GM12872 (cell line): ENCODE data around the gene KLHL3.

ENCODE experiments used
- TF ChIP-seq, protein P1 (sequence below): IDR thresholded peaks from 3 replicates; pipeline ENCODE4 v1.5.1; 2011; ENCODE audit warnings: low read depth, mild to moderate bottlenecking, low read length, moderate library complexity; ENCODE audit not compliant: insufficient read depth

KLHL3 gene

DNA sequence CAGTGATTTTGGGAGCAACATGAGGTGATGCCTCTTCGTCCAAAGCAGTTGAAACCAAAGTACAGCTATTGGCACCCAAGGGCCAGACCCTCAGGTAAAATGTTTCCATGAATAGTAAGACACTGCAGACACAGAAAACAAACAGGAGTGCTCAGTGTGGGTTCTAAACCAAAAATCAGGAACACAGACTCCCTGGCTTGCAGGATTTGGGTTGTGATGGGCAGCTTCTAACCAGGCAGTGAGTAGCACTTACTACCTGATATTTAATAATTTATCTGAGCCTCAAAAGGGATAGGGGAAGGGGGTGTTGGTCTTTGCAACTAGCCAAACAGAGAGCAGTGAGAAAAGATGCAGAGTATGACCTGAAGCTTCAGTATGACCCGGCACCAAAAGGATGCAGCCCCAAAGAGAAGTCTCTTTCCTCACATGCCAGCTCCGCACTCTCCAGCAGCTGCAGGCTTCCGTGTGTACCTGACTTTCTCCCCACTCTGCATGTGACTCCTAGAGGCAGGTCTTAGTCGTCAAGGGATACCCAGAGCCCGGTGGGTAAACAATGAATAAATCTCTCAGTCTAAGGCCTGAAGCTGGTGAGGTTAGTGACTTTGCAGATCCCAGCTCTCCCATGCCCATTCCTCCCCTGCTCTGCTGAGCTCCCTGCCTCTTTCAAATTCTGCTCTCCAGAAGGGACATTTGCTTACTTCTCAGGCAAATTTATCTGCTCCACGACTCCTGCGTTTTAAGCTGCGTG lies 131.4 kb downstream of the KLHL3 start:
- TF ChIP-seq, protein P1, sequence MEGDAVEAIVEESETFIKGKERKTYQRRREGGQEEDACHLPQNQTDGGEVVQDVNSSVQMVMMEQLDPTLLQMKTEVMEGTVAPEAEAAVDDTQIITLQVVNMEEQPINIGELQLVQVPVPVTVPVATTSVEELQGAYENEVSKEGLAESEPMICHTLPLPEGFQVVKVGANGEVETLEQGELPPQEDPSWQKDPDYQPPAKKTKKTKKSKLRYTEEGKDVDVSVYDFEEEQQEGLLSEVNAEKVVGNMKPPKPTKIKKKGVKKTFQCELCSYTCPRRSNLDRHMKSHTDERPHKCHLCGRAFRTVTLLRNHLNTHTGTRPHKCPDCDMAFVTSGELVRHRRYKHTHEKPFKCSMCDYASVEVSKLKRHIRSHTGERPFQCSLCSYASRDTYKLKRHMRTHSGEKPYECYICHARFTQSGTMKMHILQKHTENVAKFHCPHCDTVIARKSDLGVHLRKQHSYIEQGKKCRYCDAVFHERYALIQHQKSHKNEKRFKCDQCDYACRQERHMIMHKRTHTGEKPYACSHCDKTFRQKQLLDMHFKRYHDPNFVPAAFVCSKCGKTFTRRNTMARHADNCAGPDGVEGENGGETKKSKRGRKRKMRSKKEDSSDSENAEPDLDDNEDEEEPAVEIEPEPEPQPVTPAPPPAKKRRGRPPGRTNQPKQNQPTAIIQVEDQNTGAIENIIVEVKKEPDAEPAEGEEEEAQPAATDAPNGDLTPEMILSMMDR, result no peak

DNA sequence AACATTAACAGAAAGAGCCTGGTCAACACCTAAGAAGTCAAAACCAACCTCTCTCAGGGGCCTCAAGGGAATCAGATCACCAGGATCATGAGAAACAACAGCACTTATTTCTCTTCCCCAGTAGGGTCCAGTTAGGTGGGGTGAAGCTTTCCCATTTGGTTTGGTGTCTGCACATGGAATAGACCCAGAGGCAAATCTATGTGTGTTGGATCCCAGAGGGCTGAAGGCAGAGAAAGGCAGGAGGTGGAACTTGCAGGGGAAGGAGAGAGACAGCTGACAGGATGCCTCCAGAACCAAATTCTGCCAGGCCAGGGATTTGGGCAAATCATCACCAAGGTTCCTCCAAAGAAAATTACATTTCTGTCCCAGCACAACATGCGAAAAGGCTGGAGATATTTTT lies 132.0 kb downstream of the KLHL3 start:
- TF ChIP-seq, protein P1, result no peak

DNA sequence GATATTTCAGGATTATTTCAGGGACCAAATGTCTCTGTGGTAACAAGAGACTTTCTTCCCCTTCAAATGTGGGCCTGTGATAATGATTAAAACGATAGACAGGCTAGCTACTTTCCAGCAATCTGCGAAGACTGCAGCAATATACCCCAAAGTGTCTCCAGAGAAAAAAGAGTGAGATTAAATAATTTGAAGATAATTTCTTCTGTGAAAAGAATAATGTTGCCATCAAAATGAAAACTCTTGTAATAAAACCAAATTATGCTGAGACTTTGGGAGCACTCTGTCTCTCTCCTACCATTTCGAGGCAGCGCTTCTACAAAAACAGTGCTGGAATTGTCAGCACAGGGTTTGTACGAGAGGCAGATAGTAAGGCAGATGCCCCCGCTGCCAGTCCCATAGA lies 132.5 kb downstream of the KLHL3 start:
- TF ChIP-seq, protein P1, result no peak

DNA sequence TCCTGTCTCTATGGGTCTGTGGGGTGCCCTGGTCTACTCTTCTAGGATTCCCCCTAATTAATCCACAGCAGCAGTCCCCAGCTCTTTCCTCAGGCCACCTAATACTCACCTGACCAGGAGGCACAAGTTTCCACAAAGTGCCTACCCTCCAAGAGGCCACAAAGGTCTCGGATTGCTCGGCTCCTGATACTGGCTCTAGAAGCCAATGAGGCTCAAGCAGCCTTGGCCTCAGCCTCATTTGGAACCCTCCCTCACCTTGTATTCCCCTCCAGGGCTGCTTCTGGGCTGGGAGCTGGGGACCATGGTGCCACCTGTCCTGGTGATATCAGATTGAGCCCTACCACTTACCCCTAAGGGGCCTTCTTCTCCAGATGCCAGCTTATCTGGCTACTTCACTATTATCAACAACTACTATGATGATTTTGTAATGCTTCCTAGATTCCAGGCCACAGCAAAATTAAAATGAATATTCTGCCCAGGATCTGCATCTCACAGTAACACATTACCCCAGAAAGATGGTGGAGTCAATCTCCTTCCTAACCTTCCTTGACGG lies 133.1 kb downstream of the KLHL3 start:
- TF ChIP-seq, protein P1, result no peak

DNA sequence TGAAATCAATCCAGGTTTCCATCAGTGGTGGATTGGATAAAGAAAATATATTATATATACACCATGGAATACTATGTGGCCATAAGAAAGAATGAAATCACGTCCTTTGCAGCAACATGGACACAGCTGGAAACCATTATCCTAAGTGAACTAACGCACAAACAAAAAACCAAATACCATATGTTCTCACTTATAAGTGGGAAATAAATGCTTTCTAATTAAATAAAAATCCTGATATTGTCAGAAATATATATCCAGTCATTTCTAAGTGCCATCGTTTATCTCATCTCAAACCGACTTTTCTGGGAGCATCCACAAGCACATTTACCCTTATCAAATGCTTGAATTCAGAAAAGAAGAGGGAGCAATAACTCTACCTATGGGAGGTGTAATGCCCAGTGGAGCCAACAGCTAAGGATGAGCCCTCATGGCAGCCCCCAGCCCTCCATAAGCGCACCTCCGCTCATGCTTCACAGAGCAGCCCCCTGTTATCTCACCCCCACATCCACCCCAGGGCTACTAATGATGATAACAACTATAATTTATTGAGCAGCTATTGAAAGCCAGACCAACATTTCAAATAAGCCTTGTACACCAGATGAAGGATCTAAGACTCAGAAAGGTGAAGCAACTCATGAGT lies 135.0 kb downstream of the KLHL3 start:
- TF ChIP-seq, protein P1, result no peak

DNA sequence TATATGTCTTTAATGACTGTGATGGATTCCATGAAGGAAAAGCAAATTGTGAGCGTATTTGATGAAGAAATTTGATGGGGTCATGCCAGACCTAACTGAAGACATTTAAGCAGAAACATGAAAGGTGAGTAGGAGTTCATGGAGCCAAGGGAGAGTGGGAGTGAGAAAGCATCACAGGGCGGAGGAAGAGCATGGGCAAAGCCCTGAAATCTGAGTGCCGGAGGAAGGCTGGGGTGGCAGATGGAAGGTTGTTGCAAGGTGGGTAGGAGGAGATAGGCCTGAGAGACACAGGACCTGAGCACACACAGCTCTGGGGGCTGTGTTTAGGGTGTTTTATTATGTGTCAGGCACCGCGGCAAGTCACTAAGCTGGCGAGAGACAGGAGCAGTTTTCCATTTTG lies 136.4 kb downstream of the KLHL3 start:
- TF ChIP-seq, protein P1, result no peak

DNA sequence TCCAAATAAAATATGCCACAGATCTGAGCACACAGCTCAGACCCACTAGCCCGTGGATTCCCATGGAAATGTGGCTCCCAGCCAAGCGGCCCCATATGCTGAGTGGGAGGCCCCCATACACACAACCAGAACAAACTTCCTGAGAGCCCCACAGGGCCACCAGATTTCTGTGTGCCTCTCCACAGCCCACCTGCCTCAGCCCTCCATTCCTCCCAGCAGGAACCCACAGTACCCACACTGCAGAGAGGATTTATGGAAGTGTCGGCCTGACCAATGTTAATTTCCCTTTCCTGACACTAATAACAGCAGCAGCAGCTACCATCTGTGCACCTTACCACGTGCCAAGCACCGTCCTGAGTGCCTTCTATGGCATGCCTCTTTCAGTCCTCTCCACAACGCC lies 137.5 kb downstream of the KLHL3 start:
- TF ChIP-seq, protein P1, result no peak
